Measurements from ENCODE around the gene VN1R5.

GRCh38 chr1:247241691-247242090 is 14.2 kb upstream of the VN1R5 start:
- TF ChIP-seq POLR2A (IDR thresholded peaks at IDR 0.05; ENCODE audit: low read depth, low read length) (no peak), POLR2AphosphoS5 (IDR thresholded peaks at IDR 0.05; ENCODE audit: low read depth, low read length) (no peak), TAF1 (IDR thresholded peaks at IDR 0.05; ENCODE audit: borderline replicate concordance, low read depth, low read length) (no peak)
